BLaER1 treated with 17β-estradiol and CSF1 and Interleukin-3, amounts not matched to agents 10 nM and 100 nM (cell line): ENCODE results near the gene C11orf86.

Source experiments
- H3K27ac ChIP-seq, 11 experiments: shearing (Covaris generic); formaldehyde crosslinking; 2 replicates each; pipeline ENCODE4 v1.8.1; 2022
- H3K27me3 ChIP-seq, 11 experiments: shearing (Covaris generic); formaldehyde crosslinking; 2 replicates each; pipeline ENCODE4 v1.8.1; 2022
- H3K36me3 ChIP-seq, 11 experiments: shearing (Covaris generic); formaldehyde crosslinking; 2 replicates each; pipeline ENCODE4 v1.8.1; 2022
- H3K4me1 ChIP-seq, 10 experiments: shearing (Covaris generic); formaldehyde crosslinking; 2 replicates each; pipeline ENCODE4 v1.8.1; 2022
- H3K4me2 ChIP-seq, 11 experiments: shearing (Covaris generic); formaldehyde crosslinking; 2 replicates each; pipeline ENCODE4 v1.8.1; 2022
- H3K4me3 ChIP-seq, 10 experiments: shearing (Covaris generic); formaldehyde crosslinking; 2 replicates each; pipeline ENCODE4 v1.8.1; 2022
- H3K9ac ChIP-seq, 11 experiments: shearing (Covaris generic); formaldehyde crosslinking; 2 replicates each; pipeline ENCODE4 v1.8.1; 2022
- H3K9me3 ChIP-seq, 11 experiments: shearing (Covaris generic); formaldehyde crosslinking; replicated peaks in 1 of 11; 2 replicates each; pipeline ENCODE4 v1.8.1; 2022
- H4K20me1 ChIP-seq, 11 experiments: shearing (Covaris generic); formaldehyde crosslinking; 2 replicates each; pipeline ENCODE4 v1.8.1; 2022
- Cebpa-rat ChIP-seq, 11 experiments: shearing (Covaris generic); IDR thresholded peaks; 2 replicates each; pipeline ENCODE4 v1.8.1; 2022

Gene C11orf86

GRCh38 chr11:66962247-66962646 lies 12.9 kb upstream of the C11orf86 start:
- H3K4me1 ChIP-seq: peaks cover 14 to 60% (median 34%) of the 10 kb centered on the region in 10 experiments
- H3K4me3 ChIP-seq: no peak overlapping the region
- TF ChIP-seq Cebpa-rat (IDR thresholded peaks at IDR 0.05): no peak
- H3K27me3 ChIP-seq: no peaks in the 10 kb centered on the region
- H3K4me2 ChIP-seq: peak overlapping the region in 2 of 11 experiments; percentile 25 to 38; a peak in 4 of 22 replicates
- H4K20me1 ChIP-seq: no peaks in the 10 kb centered on the region
- H3K27ac ChIP-seq: no peak overlapping the region
- no peaks in the 10 kb centered on the region for H3K36me3 ChIP-seq
- no peak overlapping the region for H3K9ac ChIP-seq
- peaks cover 0 to 37% (median 0%) of the 10 kb centered on the region in 11 experiments; a peak in 10 of 22 replicates for H3K9me3 ChIP-seq

GRCh38 chr11:66962801-66963200 lies 12.3 kb upstream of the C11orf86 start:
- peak overlapping the region in 4 of 11 experiments; percentile 39 to 65 (median 59); a peak in 8 of 22 replicates for H3K4me2 ChIP-seq
- no peak overlapping the region for H3K9ac ChIP-seq
- H3K9me3 ChIP-seq: peaks cover 0 to 37% (median 0%) of the 10 kb centered on the region in 11 experiments; a peak in 10 of 22 replicates
- H3K36me3 ChIP-seq: no peaks in the 10 kb centered on the region
- H3K4me1 ChIP-seq: peaks cover 9 to 60% (median 33%) of the 10 kb centered on the region in 10 experiments
- H3K4me3 ChIP-seq: no peak overlapping the region
- H4K20me1 ChIP-seq: no peaks in the 10 kb centered on the region
- no peaks in the 10 kb centered on the region for H3K27me3 ChIP-seq
- TF ChIP-seq Cebpa-rat (IDR thresholded peaks at IDR 0.05): no peak
- no peak overlapping the region for H3K27ac ChIP-seq

- Histone ChIP-seq H3K9ac (no peak overlapping the region; a peak in 1 of 22 replicates), H3K4me3 (no peak overlapping the region), H3K27ac (peak overlapping the region in 3 of 11 experiments; percentile 25 to 60 (median 45); a peak in 4 of 22 replicates), H3K36me3 (no peaks in the 10 kb centered on the region), H3K9me3 (peaks cover 0 to 28% (median 0%) of the 10 kb centered on the region in 11 experiments; a peak in 10 of 22 replicates), H3K27me3 (no peaks in the 10 kb centered on the region), H3K4me1 (peaks cover 11 to 70% (median 41%) of the 10 kb centered on the region in 10 experiments; a peak in 19 of 20 replicates), H3K4me2 (peak overlapping the region in 5 of 11 experiments; percentile 2 to 63 (median 55); a peak in 6 of 22 replicates), H4K20me1 (no peaks in the 10 kb centered on the region)
- no peak for TF ChIP-seq Cebpa-rat (IDR thresholded peaks at IDR 0.05)
These were observed 10.6 kb upstream of the C11orf86 start for GRCh38 chr11:66964495-66964894.

- no peak overlapping the region for H3K4me2 ChIP-seq
- peaks cover 11 to 84% (median 55%) of the 10 kb centered on the region in 10 experiments; a peak in 19 of 20 replicates for H3K4me1 ChIP-seq
- no peak for TF ChIP-seq Cebpa-rat (IDR thresholded peaks at IDR 0.05)
- H3K36me3 ChIP-seq: no peaks in the 10 kb centered on the region
- no peaks in the 10 kb centered on the region for H4K20me1 ChIP-seq
- H3K27ac ChIP-seq: peak overlapping the region in 1 of 11 experiments; percentile 11; a peak in 1 of 22 replicates
- no peak overlapping the region for H3K9ac ChIP-seq
- peaks cover 0 to 10% (median 0%) of the 10 kb centered on the region in 11 experiments; a peak in 10 of 22 replicates for H3K9me3 ChIP-seq
- no peak overlapping the region for H3K4me3 ChIP-seq
- H3K27me3 ChIP-seq: no peaks in the 10 kb centered on the region
These were observed 8.8 kb upstream of the C11orf86 start for GRCh38 chr11:66966351-66966750.

- H3K27me3 ChIP-seq: no peaks in the 10 kb centered on the region
- H3K27ac ChIP-seq: peak overlapping the region in 9 of 11 experiments; percentile 7 to 95 (median 39); a peak in 14 of 22 replicates
- TF ChIP-seq Cebpa-rat (IDR thresholded peaks at IDR 0.05): no peak
- H3K4me2 ChIP-seq: peak overlapping the region; percentile 14 to 86 (median 61)
- no peaks in the 10 kb centered on the region for H4K20me1 ChIP-seq
- no peaks in the 10 kb centered on the region for H3K36me3 ChIP-seq
- no peak overlapping the region for H3K4me3 ChIP-seq
- H3K9me3 ChIP-seq: no peaks in the 10 kb centered on the region
- peaks cover 11 to 86% (median 61%) of the 10 kb centered on the region in 10 experiments; a peak in 19 of 20 replicates for H3K4me1 ChIP-seq
- peak overlapping the region in 2 of 11 experiments; percentile 13 to 17; a peak in 1 of 22 replicates for H3K9ac ChIP-seq
These were observed 7.3 kb upstream of the C11orf86 start for GRCh38 chr11:66967670-66968425.

- Histone ChIP-seq H3K4me1 (peaks cover 11 to 84% (median 56%) of the 10 kb centered on the region in 10 experiments; a peak in 19 of 20 replicates), H3K27ac (peak overlapping the region in 9 of 11 experiments; percentile 34 to 95 (median 86); a peak in 16 of 22 replicates), H3K4me2 (peak overlapping the region in 8 of 11 experiments; percentile 66 to 86 (median 84); a peak in 15 of 22 replicates), H3K9ac (peak overlapping the region in 3 of 11 experiments; percentile 76 to 79 (median 79); a peak in 1 of 22 replicates), H4K20me1 (no peaks in the 10 kb centered on the region), H3K9me3 (no peaks in the 10 kb centered on the region), H3K4me3 (no peak overlapping the region), H3K27me3 (no peaks in the 10 kb centered on the region), H3K36me3 (no peaks in the 10 kb centered on the region)
- TF ChIP-seq Cebpa-rat (IDR thresholded peaks at IDR 0.05): no peak
These were observed 5.4 kb upstream of the C11orf86 start for GRCh38 chr11:66969584-66970225.

DNA sequence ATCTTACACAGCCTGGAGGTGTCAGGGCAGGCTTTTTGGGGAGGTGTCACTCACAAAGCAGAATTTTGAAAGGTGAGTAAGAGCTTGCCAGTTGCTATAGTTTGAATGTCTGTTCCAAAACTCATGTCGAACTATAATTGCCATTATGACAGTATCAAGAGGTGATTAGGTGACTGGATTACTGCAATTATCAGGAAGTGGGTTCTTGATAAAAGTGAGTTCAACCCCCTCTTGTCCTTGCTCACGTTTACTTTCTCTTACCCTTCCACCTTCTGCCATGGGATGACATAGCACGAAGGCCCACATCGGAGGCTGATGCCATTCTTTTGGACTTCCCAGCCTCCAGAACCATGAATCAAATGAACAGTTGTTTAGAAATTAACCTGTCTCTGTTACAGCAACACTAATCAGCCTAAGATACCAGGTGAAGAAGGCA lies 4.7 kb upstream of the C11orf86 start:
- H3K9ac ChIP-seq: peak overlapping the region in 7 of 11 experiments; percentile 67 to 79 (median 76); a peak in 12 of 22 replicates
- TF ChIP-seq Cebpa-rat (IDR thresholded peaks at IDR 0.05): no peak
- no peaks in the 10 kb centered on the region for H4K20me1 ChIP-seq
- H3K27me3 ChIP-seq: no peaks in the 10 kb centered on the region
- H3K9me3 ChIP-seq: no peaks in the 10 kb centered on the region
- peaks cover 11 to 82% (median 53%) of the 10 kb centered on the region in 10 experiments; a peak in 19 of 20 replicates for H3K4me1 ChIP-seq
- H3K4me3 ChIP-seq: peak overlapping the region in 1 of 10 experiments; percentile 37; a peak in 2 of 20 replicates
- H3K4me2 ChIP-seq: peak overlapping the region in 9 of 11 experiments; percentile 29 to 86 (median 83); a peak in 17 of 22 replicates
- H3K36me3 ChIP-seq: no peaks in the 10 kb centered on the region
- peak overlapping the region in 10 of 11 experiments; percentile 34 to 95 (median 84); a peak in 19 of 22 replicates for H3K27ac ChIP-seq

- Histone ChIP-seq H3K27ac (peak overlapping the region; percentile 55 to 95 (median 86); a peak in 21 of 22 replicates), H3K4me1 (peaks cover 11 to 81% (median 53%) of the 10 kb centered on the region in 10 experiments; a peak in 19 of 20 replicates)
These were observed 4.2 kb upstream of the C11orf86 start for GRCh38 chr11:66970807-66971442.

More at GRCh38 chr11:66970807-66971442, 4.2 kb upstream of the C11orf86 start:
- no peaks in the 10 kb centered on the region for H3K27me3 ChIP-seq
- H3K4me2 ChIP-seq: peak overlapping the region in 10 of 11 experiments; percentile 29 to 86 (median 82); a peak in 18 of 22 replicates
- peak; percentile 59 to 95 (median 80); a peak in 20 of 22 replicates for TF ChIP-seq Cebpa-rat (IDR thresholded peaks at IDR 0.05)
- H3K4me3 ChIP-seq: peak overlapping the region in 1 of 10 experiments; percentile 37; a peak in 2 of 20 replicates
- H4K20me1 ChIP-seq: no peaks in the 10 kb centered on the region
- no peaks in the 10 kb centered on the region for H3K9me3 ChIP-seq
- H3K36me3 ChIP-seq: no peaks in the 10 kb centered on the region
- H3K9ac ChIP-seq: peak overlapping the region in 10 of 11 experiments; percentile 54 to 79 (median 74); a peak in 19 of 22 replicates
